Activated CD8-positive, alpha-beta memory T cell treated with anti-CD3 and anti-CD28 coated beads, Interleukin-2, amount 50 U/mL, for 4 hours (primary cell): ENCODE data around the gene UNCX.
A peak's percentile ranks its signal among the peaks of the same experiment; 100 is the strongest.
"Not testable (repeated sequence)": the region's sequence is repeated elsewhere in the genome, so short reads cannot be mapped to it uniquely, and the experiment has no call there.

ENCODE experiments used
- DNase-seq: peaks from one replicate; pipeline ENCODE4 v3.0.0-alpha.2; 2020

Gene UNCX

DNA sequence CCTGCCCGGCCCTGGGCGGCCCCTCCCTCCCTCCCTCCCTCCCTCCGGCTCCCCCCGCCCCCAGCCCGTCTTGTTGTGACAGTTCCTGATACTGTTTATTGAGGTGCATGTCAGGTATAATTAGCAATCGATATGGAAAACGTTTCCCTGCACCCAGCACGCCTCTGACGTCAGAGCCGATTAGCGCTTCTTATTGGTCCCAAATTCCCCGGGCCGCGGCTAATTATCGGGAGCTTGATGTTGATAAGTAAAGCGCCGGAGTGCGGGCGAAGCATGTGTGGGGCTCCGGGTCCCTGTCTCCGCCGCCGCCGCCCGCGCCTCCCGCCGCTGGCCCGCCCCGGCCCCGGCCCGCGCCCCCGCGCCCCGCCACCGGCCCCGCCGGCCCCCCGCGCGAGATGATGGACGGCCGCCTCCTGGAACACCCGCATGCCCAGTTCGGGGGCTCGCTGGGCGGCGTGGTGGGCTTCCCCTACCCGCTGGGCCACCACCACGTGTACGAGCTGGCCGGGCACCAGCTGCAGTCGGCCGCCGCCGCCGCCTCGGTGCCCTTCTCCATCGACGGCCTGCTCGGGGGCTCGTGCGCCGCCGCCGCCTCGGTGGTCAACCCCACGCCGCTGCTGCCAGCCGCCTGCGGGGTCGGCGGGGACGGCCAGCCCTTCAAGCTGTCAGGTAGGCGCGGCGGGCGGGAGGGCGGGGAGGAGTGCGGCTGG is at the start of gene UNCX:
UNCX (plus strand) TSS at position 250 of the 710 bp plus-strand sequence; CDS start at position 396, 146 bp downstream.
- no peak for DNase-seq

DNA sequence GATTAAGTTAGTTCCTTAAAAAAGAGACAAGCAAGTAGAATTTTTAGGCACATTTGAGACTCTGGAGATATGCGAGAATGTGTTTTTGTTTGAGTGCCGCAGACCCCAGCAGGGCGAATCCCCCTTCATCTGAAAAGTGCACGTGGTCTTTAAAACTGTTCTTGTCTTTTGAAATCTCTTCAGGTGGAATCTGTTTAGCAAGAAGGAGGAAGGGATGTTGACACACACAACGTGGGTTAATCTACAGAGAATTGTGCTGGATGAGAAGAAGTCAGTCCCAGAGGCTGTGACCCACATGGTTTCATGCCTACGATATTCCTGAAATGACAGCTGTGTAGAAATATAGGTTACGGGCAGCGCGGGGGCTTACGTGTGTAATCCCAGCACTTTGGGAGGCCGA is 45.5 kb upstream of the UNCX start:
- no peak for DNase-seq

DNA sequence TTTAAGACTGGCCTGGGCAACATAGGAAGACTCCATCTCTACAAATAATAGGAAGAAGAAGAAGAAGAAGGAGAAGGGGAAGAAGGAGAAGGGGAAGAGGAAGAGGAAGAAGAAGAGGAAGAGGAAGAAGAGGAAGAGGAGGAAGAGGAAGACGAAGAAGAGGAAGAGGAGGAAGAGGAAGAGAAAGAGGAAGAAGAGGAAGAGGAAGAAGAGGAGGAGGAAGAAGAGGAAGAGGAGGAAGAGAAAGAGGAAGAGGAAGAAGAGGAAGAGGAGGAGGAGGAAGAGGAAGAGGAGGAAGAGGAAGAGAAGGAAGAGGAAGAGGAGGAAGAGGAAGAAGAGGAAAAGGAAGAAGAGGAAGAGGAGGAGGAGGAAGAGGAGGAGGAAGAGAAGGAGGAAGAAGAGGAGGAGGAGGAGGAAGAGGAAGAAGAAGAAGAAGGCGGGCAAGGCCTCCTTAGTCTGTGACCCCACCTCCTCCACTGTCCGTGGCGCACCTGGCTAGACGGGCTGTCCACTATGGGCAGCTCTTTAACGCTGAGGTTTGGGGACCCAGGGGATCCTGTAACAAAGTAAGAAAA is 43.9 kb upstream of the UNCX start:
- DNase-seq: no peak

DNA sequence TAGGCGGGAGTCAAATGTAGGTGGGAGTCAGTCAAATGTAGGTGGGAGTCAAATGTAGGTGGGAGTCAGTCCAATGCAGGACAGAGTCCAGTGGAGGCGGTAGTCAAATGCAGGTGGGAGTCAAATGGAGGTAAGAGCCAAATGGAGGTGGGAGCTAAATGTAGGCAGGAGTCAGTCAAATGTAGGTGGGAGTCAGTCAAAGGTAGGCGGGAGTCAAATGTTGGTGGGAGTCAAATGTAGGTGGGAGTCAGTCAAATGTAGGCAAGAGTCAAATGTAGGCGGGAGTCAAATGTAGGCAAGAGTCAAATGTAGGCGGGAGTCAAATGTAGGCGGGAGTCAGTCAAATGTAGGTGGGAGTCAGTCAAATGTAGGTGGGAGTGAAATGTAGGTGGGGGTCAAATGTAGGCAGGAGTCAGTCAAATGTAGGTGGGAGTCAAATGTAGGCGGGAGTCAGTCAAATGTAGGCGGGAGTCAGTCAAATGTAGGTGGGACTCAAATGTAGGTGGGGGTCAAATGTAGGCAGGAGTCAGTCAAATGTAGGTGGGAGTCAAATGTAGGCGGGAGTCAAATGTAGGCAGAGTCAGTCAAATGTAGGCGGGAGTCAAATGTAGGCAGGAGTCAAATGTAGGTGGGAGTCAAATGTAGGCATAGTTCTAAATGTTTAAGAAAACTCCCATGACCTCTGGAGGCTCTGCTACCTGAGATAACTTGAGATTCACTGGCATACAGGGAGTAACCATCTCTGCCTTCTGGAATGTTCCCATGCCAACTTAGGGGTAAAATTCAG is 42.5 kb upstream of the UNCX start:
- no peak for DNase-seq

DNA sequence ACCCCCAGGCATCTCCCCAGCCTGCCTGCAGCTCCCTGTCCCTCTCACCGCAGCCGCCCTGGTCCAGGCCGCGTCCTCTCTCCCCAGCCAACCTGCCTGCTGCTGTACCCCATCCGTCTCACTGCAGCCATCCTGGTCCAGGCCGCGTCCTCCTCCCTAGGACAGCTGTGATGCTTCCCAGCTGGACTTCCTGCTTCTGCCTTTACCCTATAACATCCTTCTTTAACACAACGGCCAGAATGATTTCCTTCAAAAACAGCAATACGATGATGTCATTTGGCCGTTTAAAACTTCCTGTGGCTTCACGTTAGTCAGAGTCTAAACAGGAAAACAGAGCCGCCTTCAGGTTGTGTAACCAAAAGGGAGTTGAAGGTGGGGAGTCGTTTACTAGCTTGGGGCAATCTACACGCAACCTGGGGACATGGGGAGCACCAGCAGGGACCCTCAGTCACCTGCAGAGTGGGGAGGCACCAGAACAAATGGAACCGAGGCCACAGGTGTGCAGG is 40.4 kb upstream of the UNCX start:
- DNase-seq: no peak

DNA sequence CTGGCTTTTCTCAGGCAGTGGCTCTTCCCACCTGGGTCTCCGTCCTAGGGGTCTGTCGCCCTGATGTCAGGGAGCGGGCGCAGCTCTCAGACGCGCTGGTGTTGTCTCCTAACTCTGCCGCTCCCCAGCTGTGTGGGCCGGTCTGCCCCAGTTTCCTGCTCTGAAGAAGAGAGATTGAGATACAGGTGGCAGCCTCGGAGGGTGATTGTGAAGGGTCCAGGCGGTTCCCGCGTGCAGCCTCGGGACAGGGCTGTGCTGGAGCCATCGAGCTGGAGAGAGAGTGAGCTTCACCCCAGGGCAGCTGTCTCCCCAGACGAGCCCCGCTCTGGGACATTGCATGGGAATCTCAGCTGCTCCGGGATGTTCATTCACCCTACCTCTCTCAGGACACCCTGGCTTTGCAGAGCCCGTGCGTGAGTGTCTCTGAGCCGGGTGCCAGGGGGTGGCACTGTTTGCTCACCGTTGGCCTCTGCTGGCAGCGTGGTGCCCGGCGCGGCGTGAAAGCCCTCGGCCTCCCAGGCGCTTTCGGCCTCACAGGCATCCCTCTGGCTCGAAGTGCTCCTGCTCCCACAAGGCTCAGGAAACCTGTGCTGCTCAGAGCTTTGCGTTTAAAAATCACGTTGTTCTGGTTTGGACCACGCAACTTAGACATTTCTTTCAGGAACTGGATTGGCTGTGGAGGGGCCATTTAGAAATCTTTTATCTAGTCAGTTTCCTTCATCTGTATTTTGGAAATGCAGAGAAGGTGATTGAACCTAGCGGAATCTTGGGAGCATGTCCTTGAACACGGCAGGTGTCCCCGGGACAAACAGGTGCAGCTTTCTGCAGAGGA is 38.9 kb upstream of the UNCX start:
- peak; percentile 41 for DNase-seq

DNA sequence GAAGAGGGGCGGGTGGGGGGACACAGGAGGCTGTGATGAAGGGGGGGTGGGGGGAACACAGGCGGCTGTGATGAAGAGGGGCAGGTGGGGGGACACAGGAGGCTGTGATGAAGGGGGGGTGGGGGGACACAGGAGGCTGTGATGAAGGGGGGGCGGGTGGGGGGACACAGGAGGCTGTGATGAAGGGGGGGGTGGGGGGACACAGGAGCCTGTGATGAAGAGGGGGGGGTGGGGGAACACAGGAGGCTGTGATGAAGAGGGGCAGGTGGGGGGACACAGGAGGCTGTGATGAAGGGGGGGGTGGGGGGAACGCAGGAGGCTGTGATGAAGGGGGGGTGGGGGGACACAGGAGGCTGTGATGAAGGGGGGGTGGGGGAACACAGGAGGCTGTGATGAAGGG is 36.2 kb upstream of the UNCX start:
- not testable (repeated sequence) for DNase-seq

DNA sequence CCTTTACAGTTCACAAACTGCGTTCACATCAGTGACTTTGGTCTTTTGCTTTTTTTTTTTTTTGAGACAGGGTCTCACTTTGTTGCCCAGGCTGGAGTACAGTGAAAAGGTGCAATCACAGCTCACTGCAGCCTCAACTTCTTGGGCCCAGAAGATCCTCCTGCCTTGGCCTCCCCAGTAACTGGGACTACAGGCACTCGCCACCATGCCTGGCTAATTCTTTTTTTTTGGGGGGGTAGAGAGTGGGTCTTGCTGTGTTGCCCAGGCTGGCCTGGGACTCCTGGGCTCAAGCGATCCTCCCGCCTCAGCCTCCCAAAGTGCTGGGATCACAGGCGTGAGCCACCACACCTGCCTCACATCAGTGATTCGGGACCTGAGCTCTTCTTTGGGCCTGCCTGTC is 35.7 kb upstream of the UNCX start:
- no peak for DNase-seq

DNA sequence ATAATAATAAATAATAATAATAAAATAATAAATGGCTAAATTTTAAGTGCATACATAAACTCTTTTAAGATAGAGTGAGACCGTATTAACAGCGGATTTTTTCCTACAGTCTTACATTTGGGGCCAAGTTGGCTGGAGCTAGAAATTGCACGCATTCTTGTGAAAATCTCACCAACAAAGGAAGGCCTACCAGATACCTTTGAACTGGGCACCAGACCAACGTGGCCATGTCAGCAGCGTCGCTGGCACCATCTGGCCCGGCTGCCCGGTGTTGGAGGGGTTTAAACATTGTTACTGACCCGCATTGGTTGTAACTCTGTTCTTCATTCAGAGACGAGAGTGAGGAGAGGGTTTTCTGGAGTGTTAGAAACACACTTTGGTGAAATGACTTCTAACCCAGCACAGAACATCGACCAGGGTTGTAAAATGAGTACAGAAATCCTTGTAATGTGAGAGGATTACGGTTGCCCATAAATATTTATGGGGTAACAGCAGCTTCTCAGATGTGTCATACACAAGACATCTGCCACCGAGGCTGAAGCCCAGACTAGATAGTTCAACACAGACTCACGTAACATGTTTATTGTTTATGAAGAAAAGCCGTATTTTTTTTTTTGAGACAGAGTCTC is 34.6 kb upstream of the UNCX start:
- no peak for DNase-seq

DNA sequence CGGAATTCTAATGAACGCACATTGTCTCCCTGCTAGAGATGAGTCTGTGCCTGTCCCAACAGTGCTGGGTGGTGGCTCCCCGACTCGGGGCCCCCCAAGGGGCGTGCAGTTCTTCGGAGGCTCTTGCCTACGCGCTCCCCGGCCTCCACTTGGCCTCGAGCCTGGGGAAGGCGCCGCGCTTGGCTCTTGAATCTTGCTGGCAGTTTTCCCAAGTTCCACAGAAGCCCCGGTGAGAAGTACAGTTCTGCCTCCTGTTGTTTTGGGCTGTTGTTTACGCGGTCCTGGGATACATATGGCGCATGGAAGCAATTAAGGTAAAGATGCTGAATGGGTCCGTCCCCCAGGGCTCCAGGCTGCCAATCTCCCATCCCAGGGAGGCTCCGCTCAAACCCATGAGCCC is 32.6 kb upstream of the UNCX start:
- no peak for DNase-seq

DNA sequence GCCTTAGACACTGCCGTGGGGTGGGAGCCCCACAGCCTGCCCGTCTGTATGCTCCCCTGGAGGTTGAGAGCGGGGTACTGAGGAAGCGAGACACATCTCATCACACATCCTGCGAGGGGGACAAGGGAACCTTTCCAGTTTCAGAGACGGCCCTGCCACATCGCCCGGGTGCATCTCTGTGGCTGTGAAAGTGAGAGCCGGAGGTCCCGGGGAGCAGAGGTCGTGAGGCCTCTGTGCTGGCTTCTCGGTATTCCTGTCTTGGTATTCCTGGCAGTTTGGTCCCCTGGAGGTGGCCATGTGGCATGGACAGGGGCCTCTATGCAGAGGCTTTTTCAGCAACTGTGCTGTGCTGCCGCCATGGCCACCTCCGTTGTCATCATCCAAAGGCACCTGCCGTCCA is 30.8 kb upstream of the UNCX start:
- DNase-seq: no peak

DNA sequence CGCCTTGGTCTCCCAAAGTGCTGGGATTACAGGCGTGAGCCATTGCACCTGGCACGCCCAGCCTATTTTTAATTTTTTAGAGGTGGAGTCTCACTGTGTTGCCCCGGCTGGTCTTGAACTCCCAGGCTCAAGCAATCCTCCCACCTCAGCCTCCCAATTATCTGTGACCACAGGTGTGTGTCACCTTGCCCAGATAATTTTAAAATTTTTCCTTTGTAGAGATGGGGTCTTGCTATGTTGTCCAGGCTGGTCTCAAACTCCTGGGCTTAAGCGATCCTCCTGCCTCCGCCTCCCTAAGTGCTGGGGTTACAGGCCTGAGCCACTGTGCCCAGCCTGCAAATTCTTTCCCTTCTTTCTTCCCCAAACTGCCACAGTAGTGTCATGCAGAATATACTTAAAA is 29.8 kb upstream of the UNCX start:
- not testable (repeated sequence) for DNase-seq

DNA sequence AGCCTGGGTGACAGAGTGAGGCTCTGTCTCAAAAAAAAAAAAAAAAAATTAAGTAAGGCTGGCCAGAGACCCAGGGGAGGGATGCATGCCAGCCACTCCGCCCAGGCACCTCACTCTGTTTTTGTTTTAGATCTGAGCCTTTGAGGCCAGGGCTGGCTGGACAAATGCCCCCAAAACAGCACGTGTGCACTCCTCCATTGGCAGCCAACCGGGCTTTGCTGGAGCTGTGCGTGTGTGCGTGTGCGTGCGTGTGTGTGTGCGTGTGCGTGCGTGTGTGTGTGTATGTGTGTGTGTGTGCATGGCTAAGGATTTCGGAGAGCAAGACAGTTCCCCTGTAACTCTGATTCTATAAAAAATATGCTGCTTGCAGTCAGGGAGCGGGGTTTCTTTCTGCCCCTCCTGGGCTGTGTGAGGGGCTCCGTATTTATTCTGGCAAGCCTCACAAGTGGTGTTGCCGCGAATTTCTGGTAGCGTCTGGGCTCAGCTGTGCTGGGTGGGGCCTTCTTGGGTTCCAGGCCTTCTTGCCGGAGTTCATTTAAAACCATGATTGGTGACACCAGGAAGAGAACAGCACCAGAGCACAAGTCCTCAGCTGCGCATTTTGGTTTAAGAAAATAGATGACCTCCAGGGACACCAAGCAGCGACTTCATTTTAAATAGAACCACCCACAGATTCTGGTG is 28.1 kb upstream of the UNCX start:
- no peak for DNase-seq

DNA sequence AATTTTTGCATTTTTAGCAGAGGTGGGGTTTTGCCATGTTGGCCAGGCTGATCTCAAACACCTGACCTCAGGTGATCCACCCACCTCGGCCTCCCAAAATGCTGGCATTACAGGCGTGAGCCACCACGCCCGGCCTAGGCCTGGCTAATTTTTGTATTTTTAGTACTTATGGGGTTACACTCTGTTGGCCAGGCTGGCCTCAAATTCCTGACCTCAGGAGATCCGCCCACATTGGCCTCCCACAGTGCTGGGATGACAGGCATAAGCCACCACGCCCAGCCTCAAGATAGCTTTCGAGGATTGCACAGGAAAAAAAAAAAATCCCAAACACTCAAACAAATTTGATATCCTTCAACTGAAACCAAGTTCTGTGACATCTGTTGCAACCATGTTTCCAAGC is 26.9 kb upstream of the UNCX start:
- DNase-seq: not testable (repeated sequence)

DNA sequence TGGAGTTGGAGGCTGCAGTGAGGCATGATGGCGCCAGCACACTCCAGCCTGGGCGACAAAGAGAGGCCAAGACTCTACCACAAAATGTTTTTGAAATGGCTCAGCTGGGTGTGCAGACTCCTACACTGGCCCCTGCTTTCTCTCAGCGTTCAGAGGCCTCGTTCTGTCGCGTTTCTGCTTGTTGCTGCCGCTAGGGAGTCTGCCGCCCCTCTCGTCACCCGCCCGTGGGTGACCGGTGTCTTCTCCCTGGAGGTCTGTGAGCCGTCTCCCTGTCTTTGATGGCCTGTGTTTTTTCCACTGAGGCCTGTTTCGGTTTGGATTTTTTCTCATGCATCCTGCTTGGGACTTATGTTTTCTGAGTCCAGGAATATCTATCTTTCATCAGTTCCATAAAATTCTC is 23.6 kb upstream of the UNCX start:
- DNase-seq: no peak

DNA sequence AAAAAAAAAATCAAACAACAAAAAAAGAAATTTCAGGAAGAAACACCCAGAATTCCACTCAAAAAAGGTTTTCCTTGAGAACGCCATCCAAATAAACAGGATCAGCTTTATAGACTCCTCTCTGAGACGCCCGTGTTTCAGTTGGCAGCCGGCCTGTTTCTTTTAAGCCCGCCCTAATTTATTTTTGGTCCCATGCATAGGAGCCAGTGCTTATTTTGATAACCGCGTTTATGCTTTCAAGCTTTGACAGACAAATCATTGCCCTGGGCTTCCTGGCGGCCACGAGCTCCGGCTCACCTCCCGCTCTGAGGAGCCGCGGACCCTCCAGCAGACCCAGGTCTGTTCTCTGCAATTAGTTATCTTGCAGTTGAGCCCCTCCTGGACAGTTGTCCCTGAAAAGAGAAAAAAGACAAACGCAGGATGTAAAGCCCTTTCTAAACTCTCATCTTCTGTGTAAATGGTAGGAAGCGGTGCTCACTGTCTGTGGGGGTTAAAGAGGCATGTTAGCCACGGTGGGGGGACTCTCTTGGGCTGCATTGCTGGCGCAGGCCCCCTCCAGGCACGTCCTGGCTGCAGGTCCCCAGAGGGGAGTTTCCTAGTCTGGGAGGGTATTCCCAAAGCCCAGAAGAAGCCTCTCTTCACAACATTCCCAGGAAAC is 22.2 kb upstream of the UNCX start:
- DNase-seq: no peak

DNA sequence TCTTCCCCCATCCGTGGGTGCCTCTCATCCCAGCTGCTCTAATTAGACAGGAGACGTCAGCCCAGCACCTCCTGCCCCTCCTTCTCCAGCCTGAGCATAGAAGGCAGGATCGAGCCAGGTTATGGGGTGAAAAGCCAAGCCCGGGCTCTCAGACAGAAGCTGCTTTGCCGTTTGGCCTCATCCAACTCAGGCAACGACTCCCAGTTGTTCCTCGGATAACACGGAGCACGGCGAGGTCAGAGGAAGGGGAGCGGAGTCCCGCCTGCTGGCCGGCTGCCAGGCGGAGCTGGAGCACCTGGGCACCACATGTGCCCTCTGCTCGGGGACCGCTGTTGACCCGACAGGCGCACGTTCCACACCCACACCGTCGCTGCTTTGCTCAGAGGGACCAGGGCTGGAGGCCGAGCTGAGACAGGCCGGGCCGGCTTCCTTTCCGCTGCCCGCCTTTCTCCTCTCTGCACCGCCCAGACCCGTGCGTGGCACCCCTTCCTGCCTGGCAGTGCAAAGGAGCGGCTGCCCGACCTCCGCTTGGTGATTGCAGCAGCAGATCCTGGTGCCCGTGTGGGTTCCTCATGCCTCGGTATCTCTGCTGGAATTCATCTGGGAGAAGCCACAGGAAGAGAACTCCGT is 21.6 kb upstream of the UNCX start:
- no peak for DNase-seq

DNA sequence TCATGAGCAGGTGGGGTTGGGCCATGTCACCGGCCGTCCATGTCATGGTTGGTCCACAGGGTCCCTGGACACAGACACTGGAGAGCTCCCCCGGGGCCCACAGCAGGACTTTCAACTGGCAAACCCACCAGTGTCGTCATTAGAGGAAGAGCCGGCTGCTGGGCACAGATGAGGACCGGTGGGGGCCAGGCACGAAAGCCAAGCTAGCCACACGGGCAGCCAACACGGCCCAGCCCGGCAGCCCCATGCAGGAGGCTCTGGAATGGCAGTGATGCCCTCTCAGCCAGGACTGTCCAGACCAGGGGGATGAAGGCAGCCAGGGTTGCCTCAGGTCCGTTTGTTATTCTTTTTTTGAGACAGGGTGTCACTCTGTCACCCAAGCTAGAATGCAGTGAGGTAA is 21.1 kb upstream of the UNCX start:
- no peak for DNase-seq

DNA sequence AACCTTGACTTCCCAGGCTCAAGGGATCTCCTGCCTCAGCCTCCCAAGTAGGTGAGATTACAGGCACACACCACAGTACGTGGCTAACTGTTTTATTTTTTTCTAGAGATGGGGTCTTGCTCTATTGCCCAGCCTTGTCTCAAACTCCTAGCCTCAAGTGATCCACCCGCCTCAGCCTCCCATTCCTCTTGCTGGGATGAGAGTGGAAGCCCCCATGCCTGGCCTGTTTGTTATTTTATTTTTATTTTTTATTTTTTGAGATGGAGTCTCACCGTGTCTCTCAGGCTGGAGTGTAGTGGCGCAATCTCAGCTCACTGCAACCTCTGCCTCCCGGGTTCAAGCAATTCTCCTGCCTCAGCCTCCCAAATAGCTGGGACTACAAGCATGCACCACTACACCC is 20.6 kb upstream of the UNCX start:
- not testable (repeated sequence) for DNase-seq

DNA sequence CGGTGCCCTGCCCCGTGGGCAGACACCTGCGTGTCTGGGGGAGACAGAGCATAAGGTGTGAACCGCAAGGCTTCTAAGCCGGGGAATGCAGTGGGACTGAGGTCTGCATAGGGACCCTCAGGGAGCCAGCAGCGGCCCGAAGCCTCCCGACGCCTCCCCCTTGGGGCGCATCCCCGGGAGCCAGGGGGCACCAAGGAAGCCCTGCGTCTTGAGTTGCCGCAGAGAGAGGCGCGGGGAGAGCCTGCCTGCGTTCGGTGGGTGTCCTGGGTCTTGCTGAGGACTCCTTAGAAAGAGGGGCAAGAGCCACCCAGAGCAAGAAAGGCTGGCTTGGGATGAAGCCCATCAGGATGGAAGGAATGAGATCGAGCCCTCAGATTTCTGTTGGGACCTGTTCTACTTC is 18.2 kb upstream of the UNCX start:
- DNase-seq: no peak
